ENCODE results near the gene SHISA9. TPM values are rescaled to one million over a fixed set of nuclear protein-coding genes. Genes with fewer than 3 reads are reported as not detected.

The SHISA9 gene
- total RNA-seq, 1 donor from 2014 or later: not detected

GRCh38 chr16:13138528-13138927, 237.1 kb downstream of the SHISA9 start:
- no peaks in the 10 kb centered on the region for H3K4me1 Mint-ChIP-seq (ENCODE audit: low read depth)
- H3K27ac Mint-ChIP-seq: no peak overlapping the region
- no peak overlapping the region for H3K4me3 Mint-ChIP-seq (ENCODE audit: low read depth)
- intact Hi-C loops (cut with micrococcal nuclease): no loop called here
- DNase-seq (ENCODE audit: low spot score): no peak
- H3K27me3 Mint-ChIP-seq (ENCODE audit: low read depth): no peaks in the 10 kb centered on the region
- H3K9me3 Mint-ChIP-seq: peaks cover 20% of the 10 kb centered on the region
- H3K36me3 Mint-ChIP-seq (ENCODE audit: low read depth): no peaks in the 10 kb centered on the region

DNA sequence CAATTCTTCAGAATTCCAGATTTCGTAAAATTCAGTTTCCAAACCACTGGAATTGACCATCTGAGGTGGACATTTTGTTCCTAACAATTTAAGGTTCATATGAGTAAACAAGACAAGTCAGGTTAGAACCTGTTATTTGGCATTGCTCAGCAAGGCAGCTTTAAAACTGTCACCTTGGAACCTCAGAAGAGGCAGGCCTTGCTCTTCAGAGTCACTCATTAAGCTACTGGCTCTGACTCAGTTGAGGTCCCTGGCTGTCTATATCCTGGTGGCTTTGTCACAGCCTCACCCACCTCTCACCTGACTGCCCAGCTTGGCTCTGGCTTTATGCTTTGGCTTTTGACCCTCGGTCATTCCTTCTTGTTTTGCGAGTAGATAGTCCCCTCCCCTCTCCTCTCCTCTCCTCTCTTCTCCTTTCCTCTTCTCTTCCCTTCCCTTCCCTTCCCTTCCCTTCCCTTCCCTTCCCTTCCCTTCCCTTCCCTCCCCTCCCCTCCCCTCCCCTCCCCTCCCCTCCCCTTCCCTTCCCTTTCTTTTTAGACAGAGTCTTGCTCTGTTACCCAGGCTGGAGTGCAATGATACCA, 238.4 kb downstream of the SHISA9 start:
- Mint-ChIP-seq H3K4me1 (ENCODE audit: low read depth) (no peaks in the 10 kb centered on the region), H3K9me3 (peaks cover 21% of the 10 kb centered on the region), H3K4me3 (ENCODE audit: low read depth) (no peak overlapping the region), H3K36me3 (ENCODE audit: low read depth) (no peaks in the 10 kb centered on the region), H3K27me3 (ENCODE audit: low read depth) (no peaks in the 10 kb centered on the region), H3K27ac (no peak overlapping the region)
- intact Hi-C loops (cut with micrococcal nuclease): no loop called here
- no peak for DNase-seq (ENCODE audit: low spot score)

DNA sequence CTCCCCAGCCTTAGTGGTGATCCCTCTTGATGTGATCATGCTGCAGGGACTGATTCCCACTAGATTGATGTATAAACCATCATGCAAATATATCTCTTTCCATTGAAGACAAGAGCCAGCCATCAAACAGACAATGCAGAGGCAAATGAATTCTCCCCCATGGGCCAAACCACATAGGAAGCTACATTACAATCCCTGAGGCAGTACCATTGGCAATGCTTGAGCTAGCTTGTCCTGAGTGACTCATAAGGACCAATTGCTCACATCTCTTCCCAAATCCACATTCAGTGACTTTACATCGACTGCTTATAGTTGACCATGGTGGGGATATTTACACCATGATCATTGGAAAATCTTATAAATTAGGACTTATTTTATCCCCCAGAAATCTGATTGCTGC, 242.2 kb downstream of the SHISA9 start:
- intact Hi-C loops (cut with micrococcal nuclease): no loop called here

DNA sequence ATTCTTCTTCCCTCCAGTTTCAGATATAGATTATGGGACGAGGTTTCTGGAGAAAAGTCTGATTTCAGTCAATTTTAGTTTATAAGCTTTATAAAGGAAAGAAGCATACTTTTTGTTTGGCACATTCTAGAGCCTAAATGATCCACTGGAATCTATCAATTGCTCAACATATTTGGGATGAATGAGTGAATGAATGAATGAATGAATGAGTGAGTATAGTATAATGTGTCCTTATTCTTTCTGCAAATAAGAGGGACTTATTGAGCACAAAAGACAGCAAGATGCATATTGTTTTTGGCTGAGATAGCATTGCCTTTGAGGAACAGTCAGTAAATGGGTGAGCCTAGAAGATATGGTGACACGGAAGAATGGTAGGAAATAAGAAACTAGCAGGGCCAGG, 245.4 kb downstream of the SHISA9 start:
- Mint-ChIP-seq H3K36me3 (ENCODE audit: low read depth) (no peaks in the 10 kb centered on the region), H3K4me3 (ENCODE audit: low read depth) (no peak overlapping the region), H3K27ac (no peak overlapping the region), H3K4me1 (ENCODE audit: low read depth) (no peaks in the 10 kb centered on the region), H3K9me3 (peaks cover 34% of the 10 kb centered on the region), H3K27me3 (ENCODE audit: low read depth) (no peaks in the 10 kb centered on the region)
- intact Hi-C loops (cut with micrococcal nuclease): no loop called here
- no peak for DNase-seq (ENCODE audit: low spot score)

More for the DNA sequence above, 242.2 kb downstream of the SHISA9 start:
- H3K4me1 Mint-ChIP-seq (ENCODE audit: low read depth): no peaks in the 10 kb centered on the region
- H3K36me3 Mint-ChIP-seq (ENCODE audit: low read depth): no peaks in the 10 kb centered on the region
- no peaks in the 10 kb centered on the region for H3K27me3 Mint-ChIP-seq (ENCODE audit: low read depth)
- no peak overlapping the region for H3K4me3 Mint-ChIP-seq (ENCODE audit: low read depth)
- no peak for DNase-seq (ENCODE audit: low spot score)
- H3K9me3 Mint-ChIP-seq: peaks cover 31% of the 10 kb centered on the region
- no peak overlapping the region for H3K27ac Mint-ChIP-seq

DNA sequence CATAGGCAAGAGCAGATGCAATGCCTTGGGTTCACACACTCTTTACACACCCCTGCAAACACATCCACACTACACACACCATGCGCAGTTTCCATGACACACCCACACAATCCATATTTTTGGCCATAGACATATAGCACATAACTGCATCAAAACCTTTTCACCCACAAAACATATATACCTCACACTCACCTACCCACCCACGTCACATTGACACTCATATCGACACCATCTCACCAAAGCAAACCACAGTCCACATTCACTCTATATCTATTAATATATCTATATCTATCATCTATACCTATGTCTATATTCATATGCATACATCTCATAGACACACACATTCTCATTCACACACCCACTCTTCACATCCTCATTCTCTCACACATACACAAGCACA, 246.9 kb downstream of the SHISA9 start:
- intact Hi-C loops (cut with micrococcal nuclease): no loop called here

DNA sequence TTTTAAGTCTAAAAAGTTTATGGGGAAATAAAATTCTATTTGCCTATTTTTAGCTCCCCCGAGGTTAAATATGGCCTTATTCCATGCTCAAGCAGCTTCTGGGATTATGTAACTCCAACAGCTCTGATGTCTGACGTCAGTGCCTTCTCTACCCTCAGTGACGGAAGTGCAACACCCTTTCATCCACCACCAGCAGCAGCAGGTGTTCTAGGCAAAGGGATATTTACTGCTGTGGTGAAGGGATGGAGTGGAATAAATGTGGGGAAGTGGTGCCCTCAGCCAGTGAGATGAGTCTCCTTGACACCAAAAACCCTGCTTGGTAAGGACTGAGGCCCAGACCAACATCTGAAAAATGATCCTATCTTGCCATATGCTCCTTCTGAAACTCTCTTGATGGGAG, 247.4 kb downstream of the SHISA9 start:
- no peak for DNase-seq (ENCODE audit: low spot score)
- Mint-ChIP-seq H3K27ac (no peak overlapping the region), H3K4me1 (ENCODE audit: low read depth) (no peaks in the 10 kb centered on the region), H3K9me3 (peaks cover 33% of the 10 kb centered on the region), H3K4me3 (ENCODE audit: low read depth) (no peak overlapping the region), H3K27me3 (ENCODE audit: low read depth) (no peaks in the 10 kb centered on the region), H3K36me3 (ENCODE audit: low read depth) (no peaks in the 10 kb centered on the region)
- intact Hi-C loops (cut with micrococcal nuclease): no loop called here

More for the DNA sequence above, 246.9 kb downstream of the SHISA9 start:
- H3K36me3 Mint-ChIP-seq (ENCODE audit: low read depth): no peaks in the 10 kb centered on the region
- no peaks in the 10 kb centered on the region for H3K27me3 Mint-ChIP-seq (ENCODE audit: low read depth)
- H3K27ac Mint-ChIP-seq: no peak overlapping the region
- no peak for DNase-seq (ENCODE audit: low spot score)
- H3K9me3 Mint-ChIP-seq: peaks cover 38% of the 10 kb centered on the region
- no peak overlapping the region for H3K4me3 Mint-ChIP-seq (ENCODE audit: low read depth)
- H3K4me1 Mint-ChIP-seq (ENCODE audit: low read depth): no peaks in the 10 kb centered on the region

DNA sequence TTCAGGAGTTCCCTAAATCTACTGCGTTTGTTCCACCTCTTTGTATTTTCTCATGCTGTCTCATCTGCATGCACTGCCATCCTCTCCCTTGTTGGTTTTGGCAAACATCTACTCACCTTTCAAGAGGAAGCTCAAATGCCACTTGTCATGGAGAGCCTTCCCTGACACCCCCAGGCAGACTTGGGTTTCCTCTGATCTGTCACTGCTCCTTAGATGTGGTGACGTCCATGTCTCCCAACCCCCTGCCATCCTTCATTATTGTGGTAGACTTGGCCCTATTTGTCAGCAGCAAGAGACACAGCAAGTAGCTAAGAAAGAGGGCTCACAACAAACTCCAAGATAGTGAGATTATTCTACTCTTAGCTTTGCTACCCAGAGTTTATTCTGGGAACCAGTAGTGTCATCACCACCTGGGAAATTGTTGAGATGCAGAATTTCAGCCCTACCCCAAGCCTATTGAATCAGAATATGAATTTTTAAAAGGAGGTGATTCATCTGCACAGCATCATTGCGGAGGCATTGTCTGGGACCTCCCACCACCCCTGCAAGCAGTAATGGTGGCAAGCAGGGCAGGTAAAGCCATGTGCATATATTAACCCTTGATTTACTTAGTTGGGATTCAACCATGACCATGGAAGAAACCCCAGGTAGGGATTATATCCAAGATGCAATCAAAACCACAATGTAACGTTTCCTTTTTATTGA, 248.9 kb downstream of the SHISA9 start:
- no peaks in the 10 kb centered on the region for H3K4me1 Mint-ChIP-seq (ENCODE audit: low read depth)
- intact Hi-C loops (cut with micrococcal nuclease): no loop called here

GRCh38 chr16:13153696-13154095, 252.3 kb downstream of the SHISA9 start:
- no peaks in the 10 kb centered on the region for H3K36me3 Mint-ChIP-seq (ENCODE audit: low read depth)
- H3K4me1 Mint-ChIP-seq (ENCODE audit: low read depth): no peaks in the 10 kb centered on the region
- H3K27ac Mint-ChIP-seq: no peak overlapping the region
- H3K4me3 Mint-ChIP-seq (ENCODE audit: low read depth): no peak overlapping the region
- H3K9me3 Mint-ChIP-seq: peaks cover 18% of the 10 kb centered on the region
- H3K27me3 Mint-ChIP-seq (ENCODE audit: low read depth): no peaks in the 10 kb centered on the region
- no peak for DNase-seq (ENCODE audit: low spot score)
- intact Hi-C loops (cut with micrococcal nuclease): no loop called here

More for the DNA sequence above, 248.9 kb downstream of the SHISA9 start:
- no peak for DNase-seq (ENCODE audit: low spot score)
- no peaks in the 10 kb centered on the region for H3K36me3 Mint-ChIP-seq (ENCODE audit: low read depth)
- H3K9me3 Mint-ChIP-seq: peaks cover 26% of the 10 kb centered on the region
- H3K4me3 Mint-ChIP-seq (ENCODE audit: low read depth): no peak overlapping the region
- no peaks in the 10 kb centered on the region for H3K27me3 Mint-ChIP-seq (ENCODE audit: low read depth)
- H3K27ac Mint-ChIP-seq: no peak overlapping the region

DNA sequence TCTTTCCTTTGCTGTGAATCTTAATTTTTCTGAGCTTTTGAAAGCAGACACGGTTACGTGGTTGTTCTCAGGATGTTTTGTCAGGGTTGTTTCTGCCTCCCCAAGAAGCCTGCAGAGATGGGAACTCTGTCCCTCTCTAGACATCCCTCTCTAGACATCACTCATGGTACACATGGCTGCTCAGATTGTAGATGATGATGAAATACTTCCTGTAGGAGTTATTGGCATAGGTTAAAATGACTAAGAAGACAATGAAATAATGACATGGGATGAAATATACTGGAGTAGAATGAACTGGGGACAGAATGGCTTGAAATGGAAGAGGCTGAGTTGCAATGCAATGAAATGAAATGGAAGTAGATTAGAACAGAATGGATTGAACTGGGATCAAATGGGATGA, 253.4 kb downstream of the SHISA9 start:
- DNase-seq (ENCODE audit: low spot score): no peak
- no peak overlapping the region for H3K27ac Mint-ChIP-seq
- H3K4me1 Mint-ChIP-seq (ENCODE audit: low read depth): no peaks in the 10 kb centered on the region
- H3K27me3 Mint-ChIP-seq (ENCODE audit: low read depth): no peaks in the 10 kb centered on the region
- H3K36me3 Mint-ChIP-seq (ENCODE audit: low read depth): no peaks in the 10 kb centered on the region
- intact Hi-C loops (cut with micrococcal nuclease): no loop called here
- H3K9me3 Mint-ChIP-seq: peaks cover 13% of the 10 kb centered on the region
- no peak overlapping the region for H3K4me3 Mint-ChIP-seq (ENCODE audit: low read depth)

DNA sequence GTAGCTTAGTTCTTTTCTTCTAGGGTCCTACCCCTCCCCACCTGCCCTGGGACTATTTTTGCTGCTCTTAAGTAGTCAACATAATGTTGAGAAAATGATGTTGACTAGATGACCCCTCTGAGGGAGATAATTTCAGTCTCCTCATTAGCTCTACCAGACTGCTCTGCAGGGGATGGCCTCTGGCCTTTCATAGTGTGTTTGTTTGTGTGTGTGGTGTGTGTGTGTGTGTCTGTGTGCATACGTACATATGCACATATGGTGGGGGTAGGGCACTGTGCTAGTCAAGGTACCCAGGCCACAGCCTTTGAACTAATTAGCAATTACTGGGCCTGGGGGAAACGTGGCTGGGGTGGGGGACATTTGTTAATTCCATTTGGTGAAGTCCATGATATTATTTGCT, 254.0 kb downstream of the SHISA9 start:
- H3K9me3 Mint-ChIP-seq: peaks cover 10% of the 10 kb centered on the region
- H3K4me3 Mint-ChIP-seq (ENCODE audit: low read depth): no peak overlapping the region
- no peaks in the 10 kb centered on the region for H3K36me3 Mint-ChIP-seq (ENCODE audit: low read depth)
- no peaks in the 10 kb centered on the region for H3K4me1 Mint-ChIP-seq (ENCODE audit: low read depth)
- intact Hi-C loops (cut with micrococcal nuclease): no loop called here
- H3K27me3 Mint-ChIP-seq (ENCODE audit: low read depth): no peaks in the 10 kb centered on the region
- no peak overlapping the region for H3K27ac Mint-ChIP-seq
- DNase-seq (ENCODE audit: low spot score): no peak

DNA sequence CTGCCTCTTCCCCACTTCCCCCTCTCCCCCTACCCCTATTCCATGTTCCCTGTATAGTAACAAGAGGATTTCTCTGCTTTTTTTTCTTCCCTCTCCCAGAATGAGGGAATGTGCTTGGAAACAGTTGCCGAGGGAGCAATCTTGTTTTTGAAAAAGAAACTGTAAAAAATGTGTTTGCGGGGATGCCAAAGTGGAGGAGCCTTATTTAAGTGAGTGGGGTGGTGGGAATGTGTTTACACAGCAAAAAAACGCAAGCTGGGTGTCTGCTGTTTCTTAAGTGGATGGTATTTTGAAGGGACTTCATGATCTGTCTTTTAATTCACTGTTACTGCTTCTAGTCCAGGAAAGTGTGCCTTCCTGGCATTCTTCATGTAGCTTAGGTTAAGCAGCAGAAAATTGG, 254.4 kb downstream of the SHISA9 start:
- H3K4me3 Mint-ChIP-seq (ENCODE audit: low read depth): no peak overlapping the region
- peaks cover 10% of the 10 kb centered on the region for H3K9me3 Mint-ChIP-seq
- no peaks in the 10 kb centered on the region for H3K27me3 Mint-ChIP-seq (ENCODE audit: low read depth)
- no peaks in the 10 kb centered on the region for H3K4me1 Mint-ChIP-seq (ENCODE audit: low read depth)
- H3K27ac Mint-ChIP-seq: no peak overlapping the region
- H3K36me3 Mint-ChIP-seq (ENCODE audit: low read depth): no peaks in the 10 kb centered on the region
- intact Hi-C loops (cut with micrococcal nuclease): no loop called here
- no peak for DNase-seq (ENCODE audit: low spot score)

DNA sequence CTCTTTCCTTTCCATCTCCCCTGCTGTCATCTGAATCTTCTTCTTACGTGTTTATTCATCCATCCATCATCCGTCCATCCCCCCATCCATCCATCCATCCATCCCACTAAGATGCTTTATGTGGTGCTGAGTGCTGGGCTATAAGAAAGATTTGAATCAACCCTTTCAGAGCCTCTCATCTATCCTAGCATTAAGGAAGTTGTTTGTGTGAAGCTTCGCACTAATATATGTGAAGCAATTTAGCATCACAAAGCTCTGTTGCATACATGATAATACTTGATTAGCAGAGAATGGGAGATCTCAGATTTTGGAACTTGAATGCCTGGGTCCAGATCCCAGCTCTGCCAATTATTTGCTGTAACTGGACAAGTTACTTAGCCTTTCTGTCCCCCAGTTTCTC, 255.7 kb downstream of the SHISA9 start:
- DNase-seq (ENCODE audit: low spot score): no peak
- Mint-ChIP-seq H3K4me3 (ENCODE audit: low read depth) (no peak overlapping the region), H3K27me3 (ENCODE audit: low read depth) (no peaks in the 10 kb centered on the region), H3K27ac (no peak overlapping the region), H3K9me3 (peaks cover 14% of the 10 kb centered on the region), H3K36me3 (ENCODE audit: low read depth) (no peaks in the 10 kb centered on the region), H3K4me1 (ENCODE audit: low read depth) (no peaks in the 10 kb centered on the region)
- intact Hi-C loops (cut with micrococcal nuclease): no loop called here

GRCh38 chr16:13158427-13158826, 257.0 kb downstream of the SHISA9 start:
- Mint-ChIP-seq H3K27me3 (ENCODE audit: low read depth) (no peaks in the 10 kb centered on the region), H3K4me3 (ENCODE audit: low read depth) (no peak overlapping the region), H3K27ac (no peak overlapping the region), H3K9me3 (peaks cover 10% of the 10 kb centered on the region), H3K4me1 (ENCODE audit: low read depth) (no peaks in the 10 kb centered on the region), H3K36me3 (ENCODE audit: low read depth) (no peaks in the 10 kb centered on the region)
- no peak for DNase-seq (ENCODE audit: low spot score)
- intact Hi-C loops (cut with micrococcal nuclease): no loop called here
